NCI-H774 (cell line): ENCODE data around the gene PYGB.

Experiments
- DNase-seq: peaks from one replicate; lab custom pipeline; 2025; lab: John Stamatoyannopoulos, UW

PYGB gene

GRCh38 chr20:25336561-25337422 is 88.9 kb downstream of the PYGB start:
- DNase-seq = no peak

- no peak for DNase-seq
Observed at GRCh38 chr20:25338112-25339023, 90.5 kb downstream of the PYGB start.

- DNase-seq = no peak
Observed at GRCh38 chr20:25339608-25340007, 91.7 kb downstream of the PYGB start.

- DNase-seq = no peak
Observed at GRCh38 chr20:25340380-25340779, 92.5 kb downstream of the PYGB start.

GRCh38 chr20:25341716-25342680 is 94.1 kb downstream of the PYGB start:
- peak; percentile 12 for DNase-seq

GRCh38 chr20:25344634-25345033 is 96.7 kb downstream of the PYGB start:
- DNase-seq = no peak

GRCh38 chr20:25345721-25346120 is 97.8 kb downstream of the PYGB start:
- DNase-seq = no peak

- no peak for DNase-seq
Observed at GRCh38 chr20:25346349-25346748, 98.5 kb downstream of the PYGB start.
